GM12872 (cell line): ENCODE data around the gene FADD.

Source experiments
- CTCF ChIP-seq: IDR thresholded peaks from 3 replicates; pipeline ENCODE4 v1.5.1; 2011; ENCODE audit warnings: low read depth, mild to moderate bottlenecking, low read length, moderate library complexity; ENCODE audit not compliant: insufficient read depth

Gene FADD

GRCh38 chr11:70183032-70183431, 20.1 kb upstream of the FADD start:
- no peak for TF ChIP-seq CTCF

- TF ChIP-seq CTCF: no peak
Measured at GRCh38 chr11:70183483-70184176, 19.5 kb upstream of the FADD start.

GRCh38 chr11:70184396-70184795, 18.7 kb upstream of the FADD start:
- TF ChIP-seq CTCF: no peak

- no peak for TF ChIP-seq CTCF
Measured at GRCh38 chr11:70185348-70186055, 17.6 kb upstream of the FADD start.

- TF ChIP-seq CTCF: no peak
Measured at GRCh38 chr11:70186420-70186819, 16.7 kb upstream of the FADD start.

GRCh38 chr11:70186936-70187335, 16.2 kb upstream of the FADD start:
- no peak for TF ChIP-seq CTCF

- no peak for TF ChIP-seq CTCF
Measured at GRCh38 chr11:70187771-70188170, 15.3 kb upstream of the FADD start.
